ENCODE data around the gene MACC1.

MACC1 gene

GRCh38 chr7:20085086-20085485, 132.1 kb downstream of the MACC1 start:
- Histone ChIP-seq H3F3A (ENCODE audit: insufficient read depth, low read length) (no peaks in the 10 kb centered on the region), H3K4me2 (ENCODE audit: low read depth, low read length) (no peak overlapping the region), H3K27me3 (replicated peaks; ENCODE audit: insufficient read depth, low read length) (no peaks in the 10 kb centered on the region), H3K79me2 (ENCODE audit: low read length) (no peaks in the 10 kb centered on the region), H3K36me3 (replicated peaks; ENCODE audit: insufficient read depth, low read length) (no peaks in the 10 kb centered on the region), H4K20me1 (ENCODE audit: insufficient read depth, low read length) (no peaks in the 10 kb centered on the region), H3K9me2 (replicated peaks; ENCODE audit: insufficient read depth, low read length) (no peaks in the 10 kb centered on the region), H3K4me3 (ENCODE audit: low read length) (no peak overlapping the region), H2AFZ (ENCODE audit: low read length) (no peak overlapping the region), H3K9ac (ENCODE audit: low read length) (no peak overlapping the region), H3K27ac (ENCODE audit: low read length) (no peak overlapping the region), H3K4me1 (ENCODE audit: low read length) (no peaks in the 10 kb centered on the region), H3K9me3 (replicated peaks; ENCODE audit: insufficient read depth, low read length) (no peaks in the 10 kb centered on the region)
- DNase-seq, result no peak
- TF ChIP-seq EZH2 (optimal IDR thresholded peaks at IDR 0.05; ENCODE audit: low read depth, low read length), result no peak
- no peak for TF ChIP-seq CTCF (IDR thresholded peaks at IDR 0.05; ENCODE audit: low read length)
- no peak for TF ChIP-seq EZH2phosphoT487 (IDR thresholded peaks at IDR 0.05; ENCODE audit: low read length)
